ENCODE data around the gene CHRM5. TPM values are rescaled to one million over a fixed set of nuclear protein-coding genes. Genes with fewer than 3 reads are reported as not detected.

The CHRM5 gene
- total RNA-seq, 1 donor from 2014 or later: not detected

DNA sequence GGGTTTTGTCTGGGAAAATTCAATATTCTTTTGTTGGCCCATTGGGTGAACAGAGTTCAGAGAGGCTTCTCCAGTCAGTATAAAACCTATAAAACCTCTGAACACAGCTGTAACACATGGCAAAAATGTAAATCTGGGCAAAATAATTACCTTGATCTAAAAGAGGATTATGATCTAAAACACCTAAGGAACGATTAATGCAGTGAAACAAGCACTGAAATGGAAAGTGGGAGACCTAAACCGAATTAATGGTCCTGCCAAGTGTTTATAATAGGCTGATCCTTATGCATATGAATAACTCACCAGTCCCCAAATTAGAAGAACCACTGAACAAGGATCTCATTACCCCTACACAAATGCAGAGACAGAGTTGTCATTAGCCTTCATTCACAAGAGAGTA is 38.1 kb downstream of the CHRM5 start:
- Mint-ChIP-seq H3K36me3 (ENCODE audit: low read depth) (peaks cover 5% of the 10 kb centered on the region), H3K9me3 (ENCODE audit: low read depth) (no peaks in the 10 kb centered on the region), H3K4me3 (ENCODE audit: unreplicated experiment) (no peak overlapping the region), H3K27ac (ENCODE audit: unreplicated experiment) (no peak overlapping the region), H3K4me1 (ENCODE audit: low read depth) (peaks cover 9% of the 10 kb centered on the region), H3K27me3 (ENCODE audit: low read depth) (no peaks in the 10 kb centered on the region)
- TF ChIP-seq, protein P1, sequence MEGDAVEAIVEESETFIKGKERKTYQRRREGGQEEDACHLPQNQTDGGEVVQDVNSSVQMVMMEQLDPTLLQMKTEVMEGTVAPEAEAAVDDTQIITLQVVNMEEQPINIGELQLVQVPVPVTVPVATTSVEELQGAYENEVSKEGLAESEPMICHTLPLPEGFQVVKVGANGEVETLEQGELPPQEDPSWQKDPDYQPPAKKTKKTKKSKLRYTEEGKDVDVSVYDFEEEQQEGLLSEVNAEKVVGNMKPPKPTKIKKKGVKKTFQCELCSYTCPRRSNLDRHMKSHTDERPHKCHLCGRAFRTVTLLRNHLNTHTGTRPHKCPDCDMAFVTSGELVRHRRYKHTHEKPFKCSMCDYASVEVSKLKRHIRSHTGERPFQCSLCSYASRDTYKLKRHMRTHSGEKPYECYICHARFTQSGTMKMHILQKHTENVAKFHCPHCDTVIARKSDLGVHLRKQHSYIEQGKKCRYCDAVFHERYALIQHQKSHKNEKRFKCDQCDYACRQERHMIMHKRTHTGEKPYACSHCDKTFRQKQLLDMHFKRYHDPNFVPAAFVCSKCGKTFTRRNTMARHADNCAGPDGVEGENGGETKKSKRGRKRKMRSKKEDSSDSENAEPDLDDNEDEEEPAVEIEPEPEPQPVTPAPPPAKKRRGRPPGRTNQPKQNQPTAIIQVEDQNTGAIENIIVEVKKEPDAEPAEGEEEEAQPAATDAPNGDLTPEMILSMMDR (IDR thresholded peaks at IDR 0.05): no peak
- DNase-seq (ENCODE audit: low spot score): no peak

GRCh38 chr15:34009656-34010055 is 41.4 kb downstream of the CHRM5 start:
- no peak for DNase-seq (ENCODE audit: low spot score)
- TF ChIP-seq, protein P1 (IDR thresholded peaks at IDR 0.05): no peak
- Mint-ChIP-seq H3K4me1 (ENCODE audit: low read depth) (peaks cover 32% of the 10 kb centered on the region), H3K9me3 (ENCODE audit: low read depth) (no peaks in the 10 kb centered on the region), H3K27me3 (ENCODE audit: low read depth) (no peaks in the 10 kb centered on the region), H3K4me3 (ENCODE audit: unreplicated experiment) (no peak overlapping the region), H3K27ac (ENCODE audit: unreplicated experiment) (no peak overlapping the region), H3K36me3 (ENCODE audit: low read depth) (no peaks in the 10 kb centered on the region)

GRCh38 chr15:34010921-34011320 is 42.6 kb downstream of the CHRM5 start:
- no peaks in the 10 kb centered on the region for H3K36me3 Mint-ChIP-seq (ENCODE audit: low read depth)
- H3K4me1 Mint-ChIP-seq (ENCODE audit: low read depth): peaks cover 42% of the 10 kb centered on the region
- no peak for DNase-seq (ENCODE audit: low spot score)
- TF ChIP-seq, protein P1 (IDR thresholded peaks at IDR 0.05): no peak
- H3K9me3 Mint-ChIP-seq (ENCODE audit: low read depth): no peaks in the 10 kb centered on the region
- no peak overlapping the region for H3K4me3 Mint-ChIP-seq (ENCODE audit: unreplicated experiment)
- H3K27me3 Mint-ChIP-seq (ENCODE audit: low read depth): no peaks in the 10 kb centered on the region
- no peak overlapping the region for H3K27ac Mint-ChIP-seq (ENCODE audit: unreplicated experiment)

DNA sequence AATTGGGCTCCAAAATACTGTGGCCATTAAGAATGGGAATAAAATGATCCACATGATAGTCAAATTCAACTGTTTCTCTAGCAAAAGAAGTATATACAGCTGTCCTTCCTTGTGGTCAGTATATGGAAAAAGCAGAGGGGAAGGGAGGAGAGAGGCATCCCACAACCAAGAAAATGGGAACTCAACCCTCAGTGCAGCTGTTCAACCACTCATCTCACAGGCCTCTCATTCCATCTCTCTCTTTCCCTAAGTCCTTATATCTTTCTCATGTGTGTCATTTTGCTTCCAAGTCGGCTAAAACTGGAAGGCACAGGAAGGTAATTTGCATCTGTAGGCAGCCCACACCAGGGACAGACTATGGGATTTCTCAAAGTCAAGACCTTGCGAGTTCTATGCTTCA is 43.2 kb downstream of the CHRM5 start:
- Mint-ChIP-seq H3K4me3 (ENCODE audit: unreplicated experiment) (no peak overlapping the region), H3K9me3 (ENCODE audit: low read depth) (no peaks in the 10 kb centered on the region)
- TF ChIP-seq, protein P1 (IDR thresholded peaks at IDR 0.05): no peak

DNA sequence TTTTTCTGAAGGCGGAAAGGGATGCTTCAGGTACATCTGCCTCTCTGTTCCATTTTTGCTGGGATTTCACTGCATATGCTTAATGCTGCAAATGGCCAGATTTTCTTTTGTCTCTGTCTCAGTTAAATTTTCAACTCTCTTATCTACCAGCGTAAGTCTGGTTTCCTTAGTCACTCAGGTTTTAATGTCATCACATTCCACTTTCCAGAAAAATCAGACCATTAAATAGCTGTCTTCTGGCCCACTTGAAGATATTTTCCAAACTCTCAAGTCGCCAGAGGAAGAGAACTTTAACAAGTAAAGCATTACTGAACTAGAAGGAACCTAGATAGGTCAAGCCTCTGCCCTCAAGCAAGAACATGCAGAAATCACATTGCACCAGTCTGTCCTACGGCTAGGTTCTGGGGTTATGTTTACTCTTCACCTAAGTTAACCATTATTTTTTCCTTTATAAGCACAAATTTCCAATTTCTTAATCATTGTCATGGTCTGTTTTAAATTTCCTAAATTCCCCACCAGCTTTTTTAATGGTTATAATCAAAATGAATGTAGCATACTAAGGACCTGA is 44.2 kb downstream of the CHRM5 start:
- Mint-ChIP-seq H3K9me3 (ENCODE audit: low read depth) (no peaks in the 10 kb centered on the region), H3K4me1 (ENCODE audit: low read depth) (peaks cover 42% of the 10 kb centered on the region), H3K36me3 (ENCODE audit: low read depth) (no peaks in the 10 kb centered on the region), H3K27ac (ENCODE audit: unreplicated experiment) (no peak overlapping the region), H3K27me3 (ENCODE audit: low read depth) (no peaks in the 10 kb centered on the region), H3K4me3 (ENCODE audit: unreplicated experiment) (no peak overlapping the region)
- DNase-seq (ENCODE audit: low spot score): no peak
- TF ChIP-seq, protein P1 (IDR thresholded peaks at IDR 0.05): no peak

More for the DNA sequence above, 43.2 kb downstream of the CHRM5 start:
- Mint-ChIP-seq H3K4me1 (ENCODE audit: low read depth) (peaks cover 45% of the 10 kb centered on the region), H3K27ac (ENCODE audit: unreplicated experiment) (no peak overlapping the region), H3K36me3 (ENCODE audit: low read depth) (no peaks in the 10 kb centered on the region), H3K27me3 (ENCODE audit: low read depth) (no peaks in the 10 kb centered on the region)
- DNase-seq (ENCODE audit: low spot score): no peak

Data from chondrocyte (in vitro differentiated cells).